ENCODE results near the gene XAF1.
A peak's percentile ranks its signal among the peaks of the same experiment; 100 is the strongest.
"Not testable (repeated sequence)": the region's sequence is repeated elsewhere in the genome, so short reads cannot be mapped to it uniquely, and the experiment has no call there.

The XAF1 gene

GRCh38 chr17:6755731-6756184 lies at the start of gene XAF1:
Gene XAF1 (plus strand): TSS chr17:6756046. CDS start chr17:6756079, 33 bp downstream.
- DNase-seq = peak; percentile 55

GRCh38 chr17:6706499-6706898 lies 49.3 kb upstream of the XAF1 start:
- no peak for DNase-seq

- no peak for DNase-seq
Measured at GRCh38 chr17:6706996-6707395, 48.9 kb upstream of the XAF1 start.

- DNase-seq = no peak
Measured at GRCh38 chr17:6708357-6708961, 47.4 kb upstream of the XAF1 start.

- no peak for DNase-seq
Measured at GRCh38 chr17:6710317-6710716, 45.5 kb upstream of the XAF1 start.

- DNase-seq = no peak
Measured at GRCh38 chr17:6711081-6711674, 44.7 kb upstream of the XAF1 start.

- DNase-seq = no peak
Measured at GRCh38 chr17:6711681-6712057, 44.2 kb upstream of the XAF1 start.

- no peak for DNase-seq
Measured at GRCh38 chr17:6712058-6712853, 43.6 kb upstream of the XAF1 start.

- no peak for DNase-seq
Measured at GRCh38 chr17:6712854-6713129, 43.1 kb upstream of the XAF1 start.

- peak; percentile 36 for DNase-seq
Measured at GRCh38 chr17:6713130-6713917, 42.5 kb upstream of the XAF1 start, which contains the start of gene SLC13A5. Gene SLC13A5 (minus strand): TSS chr17:6713369. CDS start chr17:6713333, 36 bp downstream.

- no peak for DNase-seq
Measured at GRCh38 chr17:6713918-6714271, 42.0 kb upstream of the XAF1 start.

- no peak for DNase-seq
Measured at GRCh38 chr17:6714315-6714874, 41.5 kb upstream of the XAF1 start.

- no peak for DNase-seq
Measured at GRCh38 chr17:6716736-6717135, 39.1 kb upstream of the XAF1 start.

GRCh38 chr17:6721744-6722143 lies 34.1 kb upstream of the XAF1 start:
- no peak for DNase-seq

- DNase-seq = no peak
Measured at GRCh38 chr17:6724009-6724408, 31.8 kb upstream of the XAF1 start.

- DNase-seq = no peak
Measured at GRCh38 chr17:6729531-6729930, 26.3 kb upstream of the XAF1 start.

GRCh38 chr17:6746665-6747064 lies 9.2 kb upstream of the XAF1 start:
- DNase-seq = not testable (repeated sequence)

- DNase-seq = no peak
Measured at GRCh38 chr17:6748617-6749016, 7.2 kb upstream of the XAF1 start.

- no peak for DNase-seq
Measured at GRCh38 chr17:6749519-6749918, 6.3 kb upstream of the XAF1 start.

- DNase-seq = no peak
Measured at GRCh38 chr17:6752068-6752909, 3.6 kb upstream of the XAF1 start.

GRCh38 chr17:6753006-6753445 lies 2.8 kb upstream of the XAF1 start:
- DNase-seq = peak; percentile 50

- no peak for DNase-seq
Measured at GRCh38 chr17:6753546-6753945, 2.3 kb upstream of the XAF1 start.
